Measurements from ENCODE around the gene NHS. TPM values are rescaled to one million over a fixed set of nuclear protein-coding genes. Genes with fewer than 3 reads are reported as not detected.
A peak's percentile ranks its signal among the peaks of the same experiment; 100 is the strongest.

NHS gene
- total RNA-seq, 4 donors from 2014 or later = 0.20 to 0.39 (median 0.30) TPM

GRCh38 chrX:17521871-17522693 lies 147.1 kb downstream of the NHS start:
- Histone ChIP-seq H3K27me3 (no peaks in the 10 kb centered on the region), H3K4me1 (no peaks in the 10 kb centered on the region), H3K27ac (no peak overlapping the region), H3K9me3 (no peaks in the 10 kb centered on the region), H3K4me3 (no peak overlapping the region), H3K36me3 (no peaks in the 10 kb centered on the region)
- no peak for TF ChIP-seq CTCF (IDR thresholded peaks at IDR 0.05 in 4 of 5, conservative IDR thresholded peaks at IDR 0.05 in 1 of 5)
- TF ChIP-seq POLR2A (IDR thresholded peaks at IDR 0.05) = no peak
- in situ Hi-C loops (cut with MboI; ENCODE audit: low sequenced_read_pairs in 4 of 4) = no loop called here
- ATAC-seq (no peak), DNase-seq (no peak)
- intact Hi-C loops (cut with DNase I; ENCODE audit: low total_unique reads) = no loop called here

- Histone ChIP-seq H3K36me3 (no peaks in the 10 kb centered on the region), H3K4me1 (no peaks in the 10 kb centered on the region), H3K9me3 (no peaks in the 10 kb centered on the region), H3K27ac (no peak overlapping the region), H3K4me3 (no peak overlapping the region), H3K27me3 (no peaks in the 10 kb centered on the region)
- no peak for ATAC-seq
- intact Hi-C loops (cut with DNase I; ENCODE audit: low total_unique reads) = no loop called here
- in situ Hi-C loops (cut with MboI; ENCODE audit: low sequenced_read_pairs in 4 of 4) = loop anchor here in 2 of 4 donors (25.0 kb wide), 1 partner anchor 162 kb away; no protein-coding TSS in a partner anchor
- DNase-seq = no peak
- TF ChIP-seq POLR2A (IDR thresholded peaks at IDR 0.05) (no peak), CTCF (IDR thresholded peaks at IDR 0.05 in 4 of 5, conservative IDR thresholded peaks at IDR 0.05 in 1 of 5) (no peak)
These were observed 150.3 kb downstream of the NHS start for GRCh38 chrX:17525266-17525665.

GRCh38 chrX:17525762-17526555 lies 151.0 kb downstream of the NHS start:
- H3K27ac ChIP-seq = no peak overlapping the region
- H3K36me3 ChIP-seq = no peaks in the 10 kb centered on the region
- TF ChIP-seq CTCF (IDR thresholded peaks at IDR 0.05 in 4 of 5, conservative IDR thresholded peaks at IDR 0.05 in 1 of 5) = no peak
- TF ChIP-seq POLR2A (IDR thresholded peaks at IDR 0.05) = no peak
- intact Hi-C loops (cut with DNase I; ENCODE audit: low total_unique reads) (no loop called here), in situ Hi-C loops (cut with MboI; ENCODE audit: low sequenced_read_pairs in 4 of 4) (loop anchor here in 2 of 4 donors (25.0 kb wide), 1 partner anchor 161 kb away; no protein-coding TSS in a partner anchor)
- ATAC-seq (no peak), DNase-seq (no peak)
- no peak overlapping the region for H3K4me3 ChIP-seq
- no peaks in the 10 kb centered on the region for H3K9me3 ChIP-seq
- no peaks in the 10 kb centered on the region for H3K27me3 ChIP-seq
- no peaks in the 10 kb centered on the region for H3K4me1 ChIP-seq

- Histone ChIP-seq H3K4me3 (no peak overlapping the region), H3K36me3 (no peaks in the 10 kb centered on the region), H3K9me3 (no peaks in the 10 kb centered on the region), H3K27ac (no peak overlapping the region), H3K4me1 (no peaks in the 10 kb centered on the region), H3K27me3 (no peaks in the 10 kb centered on the region)
- intact Hi-C loops (cut with DNase I; ENCODE audit: low total_unique reads) (no loop called here), in situ Hi-C loops (cut with MboI; ENCODE audit: low sequenced_read_pairs in 4 of 4) (loop anchor here in 2 of 4 donors (25.0 kb wide), 1 partner anchor 160 kb away; no protein-coding TSS in a partner anchor)
- DNase-seq (peak in 1 of 2 donors; percentile 21), ATAC-seq (no peak)
- TF ChIP-seq POLR2A (IDR thresholded peaks at IDR 0.05) (no peak), CTCF (IDR thresholded peaks at IDR 0.05 in 4 of 5, conservative IDR thresholded peaks at IDR 0.05 in 1 of 5) (no peak)
These were observed 152.2 kb downstream of the NHS start for GRCh38 chrX:17527135-17527701.
